ENCODE measurements around the gene KLHL22.
"Not testable (repeated sequence)": the region's sequence is repeated elsewhere in the genome, so short reads cannot be mapped to it uniquely, and the experiment has no call there.

KLHL22 gene

DNA sequence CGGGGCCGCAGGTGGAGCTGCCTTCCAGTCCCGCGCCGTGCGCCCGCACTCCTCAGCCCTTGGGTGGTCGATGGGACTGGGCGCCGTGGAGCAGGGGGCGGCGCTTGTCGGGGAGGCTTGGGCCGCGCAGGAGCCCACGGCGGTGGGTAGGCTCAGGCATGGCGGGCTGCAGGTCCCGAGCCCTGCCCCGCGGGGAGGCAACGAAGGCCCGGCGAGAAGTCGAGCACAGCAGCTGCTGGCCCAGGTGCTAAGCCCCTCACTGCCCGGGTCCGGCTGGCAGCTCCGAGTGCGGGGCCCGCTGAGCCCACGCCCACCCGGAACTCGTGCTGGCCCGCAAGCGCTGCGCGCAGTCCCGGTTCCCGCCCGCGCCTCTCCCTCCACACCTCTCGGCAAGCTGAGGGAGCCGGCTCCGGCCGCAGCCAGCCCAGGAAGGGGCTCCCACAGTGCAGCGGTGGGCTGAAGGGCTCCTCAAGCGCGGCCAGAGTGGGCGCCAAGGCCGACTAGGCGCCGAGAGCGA is 103.2 kb downstream of the KLHL22 start:
- H3K9ac ChIP-seq (ENCODE audit: low read depth in 1 of 2, low read length in 2 of 2); H3K27me3 ChIP-seq (ENCODE audit: control insufficient read depth in 1 of 2, insufficient read depth in 2 of 2, low read length in 2 of 2); H3K9me3 ChIP-seq (ENCODE audit: control insufficient read depth in 1 of 2, low read length in 2 of 2); H3K27ac ChIP-seq (ENCODE audit: low read depth, low read length); H3K4me3 ChIP-seq (ENCODE audit: low read depth in 1 of 2, low read length in 2 of 2); H3K36me3 ChIP-seq (ENCODE audit: control insufficient read depth in 1 of 2, insufficient read depth in 2 of 2, low read length in 2 of 2): not testable (repeated sequence)
- H3K4me1 ChIP-seq (ENCODE audit: control insufficient read depth in 1 of 2, insufficient read depth in 2 of 2, low read length in 2 of 2): peaks cover 6 to 24% of the 10 kb centered on the region in 2 donors
